H1 (cell line): ENCODE data around the gene PPP2R3C. TPM values are rescaled to one million over a fixed set of nuclear protein-coding genes. Genes with fewer than 3 reads are reported as not detected.

Experiments used
- CTCF ChIA-PET: fragments of 300-600 bp; sonication (Branson Sonifier 250); formaldehyde crosslinking; loops from one replicate; lab custom pipeline; 2021; ENCODE audit not compliant: partially characterized antibody; lab: Charles Lee
- POLR2A ChIA-PET: fragments of 300-600 bp; sonication (Branson Sonifier 250); formaldehyde crosslinking; loops from one replicate; lab custom pipeline; 2021; ENCODE audit warnings: inconsistent platforms; ENCODE audit not compliant: partially characterized antibody; lab: Charles Lee
- DNase-seq, 2 experiments: peaks; one replicate each; pipeline versions ENCODE4 v3.0.0 to v3.0.0-alpha.2; 2010 to 2022; ENCODE audit warnings: low spot score in 2 of 2, low read depth in 1 of 2, mixed read lengths in 1 of 2
- FAIRE-seq: peaks from 2 replicates; lab custom pipeline; 2011; peaks lifted over from hg19 to GRCh38; lab: Jason Lieb, UNC
- H2AFZ ChIP-seq: 2 replicates; pipeline ENCODE4 v1.8.1; 2012; ENCODE audit warnings: low read length, inconsistent platforms
- H2AK5ac ChIP-seq: 2 replicates; pipeline ENCODE4 v1.6.1; 2013; ENCODE audit warnings: low read depth, low read length
- H2BK120ac ChIP-seq: replicated peaks from 2 replicates; pipeline ENCODE3; 2013; ENCODE audit warnings: low read depth, low read length, inconsistent platforms
- H2BK12ac ChIP-seq: 2 replicates; pipeline ENCODE4 v1.6.1; 2013; ENCODE audit warnings: low read depth, low read length
- H2BK15ac ChIP-seq: 2 replicates; pipeline ENCODE4 v1.6.1; 2013; ENCODE audit warnings: low read length
- H2BK20ac ChIP-seq: 2 replicates; pipeline ENCODE4 v1.6.1; 2013; ENCODE audit warnings: low read length
- H2BK5ac ChIP-seq: 2 replicates; pipeline ENCODE4 v1.6.1; 2013; ENCODE audit warnings: low read depth, low read length
- H3K14ac ChIP-seq: 2 replicates; pipeline ENCODE4 v1.6.1; 2013; ENCODE audit warnings: inconsistent platforms; ENCODE audit not compliant: insufficient read length
- H3K18ac ChIP-seq: 2 replicates; pipeline ENCODE4 v1.6.1; 2013; ENCODE audit warnings: low read length; ENCODE audit errors: extremely low read depth
- H3K23ac ChIP-seq: 2 replicates; pipeline ENCODE4 v1.6.1; 2013; ENCODE audit warnings: inconsistent platforms; ENCODE audit not compliant: insufficient read length
- H3K23me2 ChIP-seq: 2 replicates; pipeline ENCODE4 v1.6.1; 2013; ENCODE audit warnings: low read depth, low read length
- H3K27ac ChIP-seq: 2 replicates; pipeline ENCODE4 v1.6.1; 2011; ENCODE audit warnings: low read depth, low read length, inconsistent platforms
- H3K27me3 ChIP-seq, 4 experiments: replicated peaks in 1 of 4; 1 replicate in 1 of 4; 2 replicates in 3 of 4; pipeline versions ENCODE4 v1.6.1 to v1.8.1; 2011 to 2013; ENCODE audit warnings: low read length in 3 of 4, mild to moderate bottlenecking in 3 of 4, inconsistent platforms in 2 of 4, mixed read lengths in 2 of 4, moderate library complexity in 1 of 4; ENCODE audit not compliant: control insufficient read depth in 3 of 4, insufficient read depth in 3 of 4; ENCODE audit errors: extremely low read depth in 1 of 4
- H3K36me3 ChIP-seq, 4 experiments: 2 replicates each; pipeline versions ENCODE4 v1.6.1 to v1.8.1; 2011 to 2013; ENCODE audit warnings: mild to moderate bottlenecking in 4 of 4, low read length in 3 of 4, moderate library complexity in 2 of 4, control low read depth in 1 of 4, inconsistent platforms in 1 of 4; ENCODE audit not compliant: insufficient read depth in 4 of 4, control insufficient read depth in 2 of 4
- H3K4ac ChIP-seq: replicated peaks from 2 replicates; pipeline ENCODE3; 2013; ENCODE audit warnings: low read length, low read depth, mixed read lengths, inconsistent platforms; ENCODE audit not compliant: insufficient read length
- H3K4me1 ChIP-seq, 4 experiments: replicated peaks in 1 of 4; 1 replicate in 1 of 4; 2 replicates in 3 of 4; pipeline versions ENCODE4 v1.6.1 to v1.8.1; 2011 to 2013; ENCODE audit warnings: low read length in 3 of 4, inconsistent platforms in 2 of 4, mixed read lengths in 1 of 4; ENCODE audit not compliant: insufficient read depth in 4 of 4, control insufficient read depth in 3 of 4
- H3K4me2 ChIP-seq, 2 experiments: 2 replicates each; pipeline versions ENCODE4 v1.6.1 to v1.8.1; 2011 to 2013; ENCODE audit warnings: low read depth in 2 of 2, low read length in 2 of 2, control low read depth in 1 of 2, inconsistent platforms in 1 of 2, mild to moderate bottlenecking in 1 of 2; ENCODE audit not compliant: insufficient read depth in 1 of 2
- H3K4me3 ChIP-seq, 4 experiments: fragments of 200-600, 300-600 bp in 1 of 4; sonication (generic), shearing (Covaris generic), sonication (Bioruptor Twin) in 1 of 4; 2 replicates each; pipeline versions ENCODE4 v1.5.1 to v1.8.1; 2011 to 2016; ENCODE audit warnings: low read length in 4 of 4, low read depth in 3 of 4, control low read depth in 2 of 4, inconsistent platforms in 2 of 4, mild to moderate bottlenecking in 2 of 4, mixed read lengths in 1 of 4, moderate library complexity in 1 of 4; ENCODE audit not compliant: insufficient read depth in 2 of 4; ENCODE audit errors: extremely low read depth in 1 of 4
- H3K56ac ChIP-seq: replicated peaks from 2 replicates; pipeline ENCODE3; 2013; ENCODE audit warnings: low read depth, mild to moderate bottlenecking, mixed read lengths, low read length, inconsistent platforms; ENCODE audit not compliant: insufficient read length
- H3K79me1 ChIP-seq: 2 replicates; pipeline ENCODE4 v1.6.1; 2013; ENCODE audit warnings: low read depth, low read length, control low read depth
- H3K79me2 ChIP-seq, 2 experiments: 2 replicates each; pipeline versions ENCODE4 v1.6.1 to v1.8.1; 2012 to 2013; ENCODE audit warnings: low read length in 2 of 2, mild to moderate bottlenecking in 2 of 2, inconsistent platforms in 1 of 2; ENCODE audit not compliant: insufficient read depth in 2 of 2, control insufficient read depth in 1 of 2
- H3K9ac ChIP-seq, 4 experiments: replicated peaks in 1 of 4; 1 replicate in 1 of 4; 2 replicates in 3 of 4; pipeline versions ENCODE4 v1.6.1 to v1.8.1; 2011 to 2013; ENCODE audit warnings: low read depth in 3 of 4, low read length in 3 of 4, control low read depth in 2 of 4, mild to moderate bottlenecking in 2 of 4, moderate library complexity in 2 of 4, inconsistent platforms in 1 of 4; ENCODE audit errors: extremely low read depth in 1 of 4
- H3K9me3 ChIP-seq, 2 experiments: 2 replicates each; pipeline versions ENCODE4 v1.6.1 to v1.8.1; 2012 to 2013; ENCODE audit warnings: mild to moderate bottlenecking in 2 of 2, moderate library complexity in 2 of 2, control low read depth in 1 of 2, inconsistent platforms in 1 of 2, low read depth in 1 of 2, low read length in 1 of 2, mixed read lengths in 1 of 2; ENCODE audit not compliant: insufficient read depth in 2 of 2
- H4K20me1 ChIP-seq, 2 experiments: replicated peaks in 1 of 2; 2 replicates each; pipeline versions ENCODE3 to v1.8.1; 2011 to 2013; ENCODE audit warnings: inconsistent platforms in 2 of 2, low read length in 2 of 2, mild to moderate bottlenecking in 1 of 2; ENCODE audit not compliant: insufficient read depth in 2 of 2, control insufficient read depth in 1 of 2
- H4K5ac ChIP-seq: 2 replicates; pipeline ENCODE4 v1.6.1; 2013; ENCODE audit warnings: low read length, low read depth, mixed read lengths, inconsistent platforms; ENCODE audit not compliant: insufficient read length
- H4K8ac ChIP-seq: 2 replicates; pipeline ENCODE4 v1.8.0; 2013; ENCODE audit warnings: mild to moderate bottlenecking, moderate library complexity, low read length, inconsistent platforms; ENCODE audit not compliant: insufficient read depth; ENCODE audit errors: extremely low read depth
- H4K91ac ChIP-seq: replicated peaks from 2 replicates; pipeline ENCODE3; 2013; ENCODE audit warnings: low read length, mixed read lengths, inconsistent platforms; ENCODE audit not compliant: insufficient read length
- CHD1 ChIP-seq: IDR thresholded peaks from 2 replicates; pipeline ENCODE4 v1.6.1; 2012; ENCODE audit warnings: low read depth, low read length, improper control_type of control experiment
- EGR1 ChIP-seq: IDR thresholded peaks from 2 replicates; pipeline ENCODE4 v1.6.1; 2011; ENCODE audit warnings: low read depth, low read length, borderline replicate concordance
- GABPA ChIP-seq: IDR thresholded peaks from 2 replicates; pipeline ENCODE4 v1.6.1; 2011; ENCODE audit warnings: mild to moderate bottlenecking, low read length, moderate library complexity, borderline replicate concordance; ENCODE audit not compliant: insufficient read depth
- PHF8 ChIP-seq: fragments of 200-600 bp; sonication (generic); conservative IDR thresholded peaks from 2 replicates; pipeline ENCODE4 v1.7.1; 2012; ENCODE audit warnings: low read depth, mild to moderate bottlenecking, inconsistent platforms, low read length, moderate library complexity
- RAD21 ChIP-seq, 2 experiments: IDR thresholded peaks in 1 of 2; conservative IDR thresholded peaks in 1 of 2; 2 replicates each; pipeline ENCODE4 v1.6.1; 2011; ENCODE audit warnings: low read depth in 2 of 2, low read length in 2 of 2, improper control_type of control experiment in 1 of 2, inconsistent platforms in 1 of 2, mild to moderate bottlenecking in 1 of 2, moderate library complexity in 1 of 2
- SP4 ChIP-seq: IDR thresholded peaks from 2 replicates; pipeline ENCODE4 v1.6.1; 2012; ENCODE audit warnings: low read length, inconsistent platforms
- SUZ12 ChIP-seq: fragments of 200-600 bp; sonication (generic); IDR thresholded peaks from 2 replicates; pipeline ENCODE4 v1.6.1; 2012; ENCODE audit warnings: mild to moderate bottlenecking, inconsistent platforms, low read length, moderate library complexity, mixed read lengths
- TCF12 ChIP-seq: IDR thresholded peaks from 2 replicates; pipeline ENCODE4 v1.6.1; 2011; ENCODE audit warnings: low read depth, mild to moderate bottlenecking, low read length
- YY1 ChIP-seq: IDR thresholded peaks from 2 replicates; pipeline ENCODE4 v1.6.1; 2011; ENCODE audit warnings: low read depth, mild to moderate bottlenecking, low read length
- WGBS, 2 experiments: shearing (Covaris generic) in 1 of 2; methylation state at CpG; one replicate each; pipeline versions ENCODE4 v1.1.6 to v1.1.7; 2013 to 2015; ENCODE audit warnings: low lambda C conversion rate in 2 of 2, mixed read lengths in 2 of 2, inconsistent platforms in 1 of 2, low coverage in 1 of 2, missing lambda C conversion rate in 1 of 2; ENCODE audit not compliant: insufficient replicate concordance in 2 of 2, insufficient coverage in 1 of 2, insufficient read length in 1 of 2; ENCODE audit errors: extremely low coverage in 1 of 2, missing lambda C conversion rate in 1 of 2; 5-methylcytosine and 5-hydroxymethylcytosine counted together
- polyA plus RNA-seq, 7 experiments: library from polyadenylated mRNA; depleted of rRNA in 3 of 7; stranded (reverse) in 5 of 7; unstranded in 2 of 7; fragments of >200 nt in 5 of 7; fragments of 200-250 nt in 2 of 7; gene quantifications; 1 replicate in 5 of 7; 2 replicates in 1 of 7; 4 replicates in 1 of 7; pipeline versions ENCODE4 v1.2.1 to v1.2.3, GENCODE V29; 2011 to 2013; ENCODE audit warnings: missing spikeins in 2 of 7, mixed read lengths in 2 of 7
- total RNA-seq: library from RNA; stranded (reverse); fragmentation: NEBNext Ultra II Directional; extraction: Animal tissue kit (Norgen Biotek cat#: 25700); gene quantifications from 2 replicates; pipeline ENCODE4 v1.2.1, GENCODE V29; 2021

PPP2R3C gene
- total and polyA plus RNA-seq, 2 of the 8 experiments (the other 6 are each of a cell fraction or from before 2014, with no cell fraction given), result 7.1 to 26.7 TPM

- Histone ChIP-seq H3K56ac (no peak overlapping the region), H4K5ac (no peak overlapping the region), H3K23me2 (no peaks in the 10 kb centered on the region), H2AFZ (no peak overlapping the region), H3K4me2 (no peak overlapping the region), H2BK120ac (no peak overlapping the region), H4K20me1 (no peaks in the 10 kb centered on the region), H2BK15ac (no peak overlapping the region), H3K79me2 (peaks cover 0 to 3% of the 10 kb centered on the region in 2 experiments; a peak in 1 of 4 replicates), H3K79me1 (no peaks in the 10 kb centered on the region; the same call in none of the 2 replicates), H2AK5ac (no peak overlapping the region), H2BK12ac (no peak overlapping the region), H3K18ac (no peak overlapping the region), H4K8ac (no peak overlapping the region), H3K9ac (no peak overlapping the region), H3K23ac (no peak overlapping the region), H3K4ac (no peak overlapping the region), H3K9me3 (no peaks in the 10 kb centered on the region), H3K27me3 (no peaks in the 10 kb centered on the region), H2BK20ac (no peak overlapping the region), H3K4me3 (no peak overlapping the region), H4K91ac (no peak overlapping the region), H3K14ac (no peak overlapping the region), H3K36me3 (peaks cover 0 to 10% (median 0%) of the 10 kb centered on the region in 4 experiments; a peak in 3 of 8 replicates), H3K27ac (no peak overlapping the region), H3K4me1 (no peaks in the 10 kb centered on the region; a peak in 1 of 7 replicates), H2BK5ac (no peak overlapping the region)
- WGBS, 2 experiments, result 97% methylated on average over 2 of the region's 2 CpGs; no CpG with 5 or more reads in 1 of the 2 experiments
- POLR2A ChIA-PET, result interaction anchor here (0.6 to 2.3 kb wide), 5 partner anchors 19 to 714 kb away, joined by 3 to 6 read pairs (median 3); partner anchors contain the start of genes PPP2R3C and PRORP
- CTCF ChIA-PET, result interaction anchor here (0.6 to 10.8 kb wide), 38 partner anchors 8 to 553 kb away, joined by 3 to 198 read pairs (median 4); partner anchors contain the start of genes PPP2R3C and PRORP
- no peak for FAIRE-seq
- DNase-seq, result no peak
- no peak for TF ChIP-seq SUZ12
- TF ChIP-seq EGR1, result no peak
- TF ChIP-seq CHD1, result no peak
- TF ChIP-seq TCF12, result no peak
- no peak for TF ChIP-seq SP4
- no peak for TF ChIP-seq GABPA
- peak in 1 of 2 experiments; percentile 51; a peak in 3 of 4 replicates for TF ChIP-seq RAD21 (IDR thresholded peaks at IDR 0.05 in 1 of 2, conservative IDR thresholded peaks at IDR 0.05 in 1 of 2; ENCODE audit: low read depth in 2 of 2, low read length in 2 of 2)
- TF ChIP-seq PHF8, result no peak
- no peak for TF ChIP-seq YY1
Measured at GRCh38 chr14:35140718-35141581, 19.2 kb upstream of the PPP2R3C start.
